PC-3 (cell line): ENCODE results near the gene DYNC1I1. TPM values are rescaled to one million over a fixed set of nuclear protein-coding genes. Genes with fewer than 3 reads are reported as not detected.
A peak's percentile ranks its signal among the peaks of the same experiment; 100 is the strongest.

Experiments
- ATAC-seq: fragments of 200-7000 bp; cut with Tn5 transposase; 2 replicates; pipeline ENCODE4 v1.9.1; 2020; ENCODE audit warnings: mild to moderate bottlenecking, moderate library complexity
- BruUV-seq: library from RNA; stranded (reverse); fragments of 400-500 nt; replicated peaks from 2 replicates; lab custom pipeline; 2021; lab: Mats Ljungman, UMichigan
- CTCF ChIA-PET: fragments of 300-600 bp; sonication (Branson Sonifier 250); formaldehyde crosslinking; loops from one replicate; lab custom pipeline; 2022; ENCODE audit warnings: antibody characterized with exemption; lab: Charles Lee
- POLR2A ChIA-PET: fragments of 300-600 bp; sonication (Branson Sonifier 250); formaldehyde crosslinking; loops from one replicate; lab custom pipeline; 2022; ENCODE audit warnings: antibody characterized with exemption; ENCODE audit not compliant: unreplicated experiment; lab: Charles Lee
- DNase-seq: peaks from one replicate; pipeline ENCODE4 v3.0.0-alpha.2; 2015
- H2AFZ ChIP-seq: fragments of 300-600 bp; sonication (generic); 2 replicates; pipeline ENCODE4 v1.6.0; 2016; ENCODE audit warnings: antibody characterized with exemption, low read length
- H3F3A ChIP-seq: fragments of 300-600 bp; sonication (generic); one replicate; pipeline ENCODE4 v1.6.0; 2017; ENCODE audit warnings: antibody characterized with exemption, low read length, control low read depth, mild to moderate bottlenecking; ENCODE audit not compliant: unreplicated experiment
- H3K27ac ChIP-seq: fragments of 300-600 bp; sonication (generic); 2 replicates; pipeline ENCODE4 v1.5.1; 2016; ENCODE audit warnings: mild to moderate bottlenecking, low read length
- H3K27me3 ChIP-seq: fragments of 300-600 bp; sonication (generic); 2 replicates; pipeline ENCODE4 v1.6.1; 2016; ENCODE audit warnings: low read length, mixed read lengths
- H3K36me3 ChIP-seq: fragments of 300-600 bp; sonication (generic); 2 replicates; pipeline ENCODE4 v1.6.1; 2016; ENCODE audit warnings: low read depth, mixed run types, low read length, mixed read lengths
- H3K4me1 ChIP-seq: fragments of 300-600 bp; sonication (generic); 2 replicates; pipeline ENCODE4 v1.5.1; 2016; ENCODE audit warnings: low read length; ENCODE audit not compliant: insufficient read depth
- H3K4me2 ChIP-seq: fragments of 300-600 bp; sonication (generic); 2 replicates; pipeline ENCODE4 v1.6.0; 2016; ENCODE audit warnings: low read length
- H3K4me3 ChIP-seq: fragments of 300-600 bp; sonication (generic); 2 replicates; pipeline ENCODE4 v1.5.1; 2016; ENCODE audit warnings: mild to moderate bottlenecking, low read length, mixed read lengths
- H3K79me2 ChIP-seq: fragments of 300-600 bp; sonication (generic); 2 replicates; pipeline ENCODE4 v1.6.1; 2017; ENCODE audit warnings: low read length, mixed read lengths
- H3K9ac ChIP-seq: fragments of 300-600 bp; sonication (generic); 2 replicates; pipeline ENCODE4 v1.6.0; 2016; ENCODE audit warnings: mild to moderate bottlenecking, low read length
- H3K9me2 ChIP-seq: fragments of 300-600 bp; sonication (generic); replicated peaks from 2 replicates; pipeline ENCODE4 v1.6.1; 2016; ENCODE audit warnings: mixed run types, low read length, mixed read lengths
- H3K9me3 ChIP-seq: fragments of 300-600 bp; sonication (generic); 2 replicates; pipeline ENCODE4 v1.6.1; 2016; ENCODE audit warnings: low read length, mixed read lengths
- H4K20me1 ChIP-seq: fragments of 300-600 bp; sonication (generic); 2 replicates; pipeline ENCODE4 v1.6.1; 2016; ENCODE audit warnings: low read length, mixed read lengths
- CTCF ChIP-seq: fragments of 300-600 bp; sonication (generic); conservative IDR thresholded peaks from 2 replicates; pipeline ENCODE4 v1.5.1; 2017; ENCODE audit warnings: antibody characterized with exemption, low read depth, mild to moderate bottlenecking, low read length
- EZH2 ChIP-seq: fragments of 300-600 bp; sonication (generic); IDR thresholded peaks from one replicate; pipeline ENCODE4 v1.6.1; 2017; ENCODE audit warnings: antibody characterized with exemption, mild to moderate bottlenecking, low read length; ENCODE audit not compliant: unreplicated experiment
- EZH2phosphoT487 ChIP-seq: fragments of 300-600 bp; sonication (generic); IDR thresholded peaks from 2 replicates; pipeline ENCODE4 v1.6.1; 2018; ENCODE audit warnings: mild to moderate bottlenecking, antibody characterized with exemption, low read length, borderline replicate concordance
- intact Hi-C: fragments of 100-400 bp; cut with micrococcal nuclease; formaldehyde crosslinking; loops from 2 replicates; pipeline ENCODE4 v1.9.0; 2023
- total RNA-seq: library from RNA; depleted of rRNA; stranded (reverse); fragments of >200 nt; gene quantifications from 2 replicates; pipeline ENCODE4 v1.2.3, GENCODE V29; 2014

The DYNC1I1 gene
- total RNA-seq, 1 experiment from 2014 or later: 2.4 TPM

DNA sequence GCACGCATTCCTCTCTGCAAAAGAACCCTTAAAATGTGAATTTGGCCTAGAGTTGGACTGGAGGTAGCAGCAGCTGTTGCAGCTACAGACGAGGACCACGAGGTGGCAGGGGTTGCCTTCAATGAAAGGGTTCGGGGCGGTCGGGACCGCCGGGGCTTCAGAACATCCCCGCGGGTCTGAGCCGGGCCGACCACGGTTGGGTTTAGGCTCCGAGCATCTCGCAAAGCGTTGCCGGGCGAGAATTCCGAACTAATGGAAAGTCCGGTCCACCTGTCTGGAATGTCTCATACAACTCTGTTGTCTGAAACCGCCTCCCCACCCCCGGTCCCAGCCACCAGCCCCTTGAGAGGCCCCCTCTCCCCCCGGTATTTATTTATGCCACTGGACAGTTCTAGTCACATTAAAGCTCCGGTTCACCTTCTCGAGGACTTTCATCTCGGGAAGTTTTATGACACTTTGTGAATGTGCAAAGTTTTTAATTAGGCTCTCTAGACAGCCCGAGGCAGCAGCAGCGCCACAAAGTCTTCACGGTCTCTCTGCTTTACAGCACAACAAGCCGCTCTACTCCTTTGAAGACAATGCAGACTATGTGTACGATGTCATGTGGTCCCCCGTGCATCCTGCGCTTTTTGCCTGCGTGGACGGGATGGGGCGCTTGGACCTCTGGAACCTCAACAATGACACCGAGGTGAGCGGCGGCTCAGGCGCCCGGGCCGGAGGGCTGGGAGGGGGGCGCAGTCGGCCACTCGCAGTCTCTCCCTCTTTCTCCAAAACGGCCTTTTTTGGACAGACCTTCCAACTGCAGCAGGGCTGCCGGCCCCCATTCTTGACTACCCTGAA lies 303.4 kb downstream of the DYNC1I1 start:
- H3K4me2 ChIP-seq: peak overlapping the region; percentile 89
- no peak overlapping the region for H3K27ac ChIP-seq
- no peaks in the 10 kb centered on the region for H3K79me2 ChIP-seq
- H3K4me1 ChIP-seq: peaks cover 17% of the 10 kb centered on the region
- ChIA-PET CTCF (interaction anchor here (0.5 to 0.6 kb wide), 3 partner anchors 92 to 344 kb away, joined by 3 to 15 read pairs (median 5); no protein-coding TSS in a partner anchor), POLR2A (no interaction called here)
- peak overlapping the region; percentile 91 for H2AFZ ChIP-seq
- no TSS peak for BruUV-seq
- no peaks in the 10 kb centered on the region for H3K9me3 ChIP-seq
- intact Hi-C loops: loop anchor here (1.0 to 10.0 kb wide), 9 partner anchors 42 to 952 kb away; partner anchors contain the start of gene SEM1
- no peaks in the 10 kb centered on the region for H4K20me1 ChIP-seq
- no peaks in the 10 kb centered on the region for H3K27me3 ChIP-seq
- H3K36me3 ChIP-seq: no peaks in the 10 kb centered on the region
- DNase-seq: peak; percentile 71
- peak overlapping the region; percentile 73 for H3K4me3 ChIP-seq
- H3K9ac ChIP-seq: peak overlapping the region; percentile 14; the same call in 1 of the 2 replicates
- peak; percentile 90 for TF ChIP-seq CTCF
- TF ChIP-seq EZH2phosphoT487: no peak
- H3K9me2 ChIP-seq: no peaks in the 10 kb centered on the region
- peak; percentile 85 for ATAC-seq
- H3F3A ChIP-seq: no peaks in the 10 kb centered on the region

DNA sequence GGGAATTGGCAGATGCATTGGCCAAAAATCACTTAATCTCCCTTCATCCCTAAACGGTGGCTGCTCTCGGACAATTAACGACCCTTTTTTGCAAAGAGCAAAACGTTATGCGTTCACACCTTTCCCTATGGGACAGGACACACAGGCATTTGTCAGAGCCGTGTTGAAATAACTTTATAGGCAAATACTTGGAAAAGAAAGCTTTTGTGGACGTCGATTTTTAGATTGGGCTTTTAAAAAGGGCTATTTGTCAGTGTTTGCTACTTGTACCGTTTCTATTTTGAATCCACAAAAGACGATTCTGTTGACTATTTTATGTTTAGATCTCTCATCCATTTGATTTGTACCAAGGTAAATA lies 304.0 kb downstream of the DYNC1I1 start:
- H3K4me1 ChIP-seq: peaks cover 15% of the 10 kb centered on the region
- peak overlapping the region; percentile 14; the same call in 1 of the 2 replicates for H3K9ac ChIP-seq
- intact Hi-C loops: loop anchor here (1.0 to 10.0 kb wide), 7 partner anchors 41 to 951 kb away; partner anchors contain the start of gene SEM1
- H3K9me2 ChIP-seq: no peaks in the 10 kb centered on the region
- POLR2A ChIA-PET: interaction anchor here (0.6 kb wide), 1 partner anchor 13 kb away, joined by 3 read pairs; no protein-coding TSS in a partner anchor
- peak overlapping the region; percentile 89 for H3K4me2 ChIP-seq
- H4K20me1 ChIP-seq: no peaks in the 10 kb centered on the region
- no peaks in the 10 kb centered on the region for H3K36me3 ChIP-seq
- H3K9me3 ChIP-seq: no peaks in the 10 kb centered on the region
- peak overlapping the region; percentile 91 for H2AFZ ChIP-seq
- H3K27ac ChIP-seq: no peak overlapping the region
- peak overlapping the region; percentile 73 for H3K4me3 ChIP-seq
- H3K79me2 ChIP-seq: no peaks in the 10 kb centered on the region
- TF ChIP-seq EZH2: no peak
- no peak for TF ChIP-seq EZH2phosphoT487
- no peak for TF ChIP-seq CTCF
- no peaks in the 10 kb centered on the region for H3K27me3 ChIP-seq
- peak; percentile 12 for ATAC-seq
- H3F3A ChIP-seq: no peaks in the 10 kb centered on the region
- CTCF ChIA-PET: interaction anchor here (0.6 kb wide), 2 partner anchors 225 to 846 kb away, joined by 6 to 15 read pairs; no protein-coding TSS in a partner anchor
- BruUV-seq: no TSS peak
- DNase-seq: no peak
